Karpas-422 (cell line): Measurements from ENCODE around the gene RDH8. TPM values are rescaled to one million over a fixed set of nuclear protein-coding genes. Genes with fewer than 3 reads are reported as not detected.

Experiments
- DNase-seq: peaks from one replicate; pipeline ENCODE4 v3.0.0-alpha.2; 2015
- H2AFZ ChIP-seq: fragments of 200-600 bp; sonication (generic); 2 replicates; pipeline ENCODE4 v1.6.1; 2014; ENCODE audit warnings: antibody characterized with exemption, low read length, mixed read lengths
- H3K27ac ChIP-seq: fragments of 200-600 bp; sonication (generic); 2 replicates; pipeline ENCODE4 v1.5.1; 2014; ENCODE audit warnings: mild to moderate bottlenecking, low read length, moderate library complexity
- H3K27me3 ChIP-seq: fragments of 200-600 bp; sonication (generic); 2 replicates; pipeline ENCODE4 v1.6.1; 2014; ENCODE audit warnings: low read length, mixed read lengths
- H3K36me3 ChIP-seq: fragments of 200-600 bp; sonication (generic); 2 replicates; pipeline ENCODE4 v1.6.1; 2014; ENCODE audit warnings: low read length, mixed read lengths; ENCODE audit not compliant: insufficient read depth
- H3K4me1 ChIP-seq: fragments of 200-600 bp; sonication (generic); 2 replicates; pipeline ENCODE4 v1.6.1; 2014; ENCODE audit warnings: mild to moderate bottlenecking, low read length, mixed read lengths
- H3K4me2 ChIP-seq: fragments of 200-600 bp; sonication (generic); 2 replicates; pipeline ENCODE4 v1.6.1; 2014; ENCODE audit warnings: low read length, low read depth, mild to moderate bottlenecking; ENCODE audit not compliant: poor library complexity, severe bottlenecking
- H3K4me3 ChIP-seq: fragments of 200-600 bp; sonication (generic); 2 replicates; pipeline ENCODE4 v1.5.1; 2014; ENCODE audit warnings: mild to moderate bottlenecking, antibody characterized with exemption, low read length, mixed read lengths
- H3K79me2 ChIP-seq: fragments of 200-600 bp; sonication (generic); 2 replicates; pipeline ENCODE4 v1.6.1; 2014; ENCODE audit warnings: mild to moderate bottlenecking, low read length, mixed read lengths
- H3K9ac ChIP-seq: fragments of 200-600 bp; sonication (generic); 2 replicates; pipeline ENCODE4 v1.6.0; 2014; ENCODE audit warnings: low read length
- H3K9me2 ChIP-seq: fragments of 200-600 bp; sonication (generic), shearing (Covaris generic); replicated peaks from 2 replicates; pipeline ENCODE4 v1.6.0; 2014; ENCODE audit warnings: mild to moderate bottlenecking, low read length, moderate library complexity; ENCODE audit not compliant: insufficient read depth
- H3K9me3 ChIP-seq: fragments of 300-700, 200-600 bp; sonication (generic); 2 replicates; pipeline ENCODE4 v1.6.1; 2014; ENCODE audit warnings: low read length, mixed read lengths
- H4K20me1 ChIP-seq: fragments of 200-600 bp; sonication (generic); 2 replicates; pipeline ENCODE4 v1.6.1; 2014; ENCODE audit warnings: mild to moderate bottlenecking, antibody characterized with exemption, low read length, low read depth; ENCODE audit not compliant: insufficient read depth
- total RNA-seq: library from RNA; depleted of rRNA; stranded (reverse); fragments of >200 nt; shearing (Covaris generic); gene quantifications from 2 replicates; pipeline ENCODE4 v1.2.3, GENCODE V29; 2014; ENCODE audit warnings: low replicate concordance

The RDH8 gene
- total RNA-seq, 1 experiment from 2014 or later = not detected

DNA sequence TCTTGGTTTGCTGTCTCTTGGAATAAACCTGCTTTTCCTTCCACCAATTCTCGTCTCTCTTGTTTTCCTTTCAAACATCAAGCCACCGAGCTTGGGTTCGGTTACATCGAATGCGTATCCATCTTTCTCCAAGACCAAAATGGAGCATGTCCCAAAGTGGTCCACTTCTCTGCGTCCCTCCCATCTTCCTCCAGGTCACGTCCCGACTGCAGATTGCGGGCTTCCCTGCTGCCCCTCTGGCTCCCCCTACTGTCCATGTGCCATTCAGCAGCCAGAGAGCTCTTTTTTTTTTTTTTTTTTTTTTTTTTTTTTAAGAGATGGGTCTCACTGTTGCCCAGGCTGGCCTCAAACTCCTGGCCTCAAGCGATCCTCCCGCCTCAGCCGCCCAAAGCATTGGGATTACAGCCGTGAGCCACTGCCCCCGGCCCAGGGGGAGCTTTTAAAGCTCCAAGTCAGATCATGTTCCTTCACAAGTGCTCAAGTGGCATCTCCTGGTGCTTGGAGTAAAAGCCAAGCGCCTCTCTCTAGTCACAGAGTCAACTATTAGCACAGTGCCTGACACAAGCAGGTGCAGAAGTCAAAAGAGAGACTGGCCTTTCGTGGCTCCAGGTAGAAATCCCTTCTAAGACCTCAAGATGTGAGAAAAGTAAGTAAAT, 13.0 kb upstream of the RDH8 start:
- no peaks in the 10 kb centered on the region for H3K79me2 ChIP-seq
- peak; percentile 89 for DNase-seq

DNA sequence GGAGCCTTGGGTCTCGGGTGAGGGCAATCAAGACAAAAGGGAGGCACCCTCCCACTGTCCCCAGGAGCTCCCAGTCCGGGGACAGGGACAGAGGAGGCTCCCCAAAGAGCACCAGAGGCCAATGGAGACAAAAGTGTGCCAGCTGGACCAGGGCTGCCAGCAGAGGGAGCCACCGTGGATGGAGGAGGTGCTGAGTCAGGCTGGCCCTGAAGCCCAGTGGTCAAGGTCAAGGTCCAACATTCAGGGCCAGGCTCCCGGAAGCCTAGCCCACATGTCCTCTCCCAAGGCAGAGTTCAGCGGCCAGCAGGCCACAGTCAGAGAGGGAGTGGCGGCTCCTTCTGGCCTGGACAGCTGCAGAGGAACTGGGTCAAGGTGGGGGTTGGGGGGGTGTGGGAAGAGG, 11.4 kb upstream of the RDH8 start:
- H3K27me3 ChIP-seq = no peaks in the 10 kb centered on the region
- no peak overlapping the region for H3K4me3 ChIP-seq
- no peaks in the 10 kb centered on the region for H3K9me3 ChIP-seq
- no peaks in the 10 kb centered on the region for H3K9me2 ChIP-seq
- H3K9ac ChIP-seq = no peak overlapping the region
- DNase-seq = peak; percentile 66
- H2AFZ ChIP-seq = no peak overlapping the region
- no peaks in the 10 kb centered on the region for H3K79me2 ChIP-seq
- H3K4me1 ChIP-seq = no peaks in the 10 kb centered on the region
- no peaks in the 10 kb centered on the region for H3K36me3 ChIP-seq
- no peak overlapping the region for H3K27ac ChIP-seq
- H3K4me2 ChIP-seq = no peak overlapping the region
- no peaks in the 10 kb centered on the region for H4K20me1 ChIP-seq

More for the DNA sequence above, 13.0 kb upstream of the RDH8 start:
- Histone ChIP-seq H3K9me3 (no peaks in the 10 kb centered on the region), H4K20me1 (no peaks in the 10 kb centered on the region), H3K4me3 (no peak overlapping the region), H2AFZ (no peak overlapping the region), H3K36me3 (no peaks in the 10 kb centered on the region), H3K4me2 (no peak overlapping the region), H3K9me2 (no peaks in the 10 kb centered on the region), H3K27me3 (no peaks in the 10 kb centered on the region), H3K27ac (no peak overlapping the region), H3K9ac (0 out of 2 replicates have a peak overlapping the region, but pooled peaks have one; percentile 9), H3K4me1 (no peaks in the 10 kb centered on the region)

DNA sequence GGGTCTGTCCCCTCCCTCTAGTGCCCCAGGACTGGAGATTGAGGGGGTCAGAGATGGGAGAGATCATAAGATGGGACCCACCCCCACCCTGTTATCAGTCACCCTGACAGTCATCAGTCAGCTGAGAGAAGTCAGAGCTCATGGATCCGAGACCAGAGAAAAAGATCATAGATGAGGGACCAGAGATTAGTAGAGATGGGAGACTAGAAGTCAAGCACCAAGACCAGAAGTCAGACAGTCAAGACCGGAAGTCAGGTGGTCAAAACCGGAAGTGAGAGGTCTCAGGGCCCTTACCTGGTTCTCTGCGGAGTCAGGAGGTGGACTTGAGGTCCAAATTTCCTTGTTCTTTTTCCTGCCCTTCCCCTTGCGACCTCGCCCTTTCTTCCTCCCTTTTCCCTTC, 10.0 kb upstream of the RDH8 start:
- Histone ChIP-seq H3K4me1 (peaks cover 3% of the 10 kb centered on the region), H3K9ac (no peak overlapping the region), H3K27me3 (no peaks in the 10 kb centered on the region), H4K20me1 (no peaks in the 10 kb centered on the region), H2AFZ (no peak overlapping the region), H3K4me3 (no peak overlapping the region), H3K36me3 (no peaks in the 10 kb centered on the region), H3K27ac (no peak overlapping the region), H3K9me3 (no peaks in the 10 kb centered on the region), H3K4me2 (no peak overlapping the region), H3K9me2 (no peaks in the 10 kb centered on the region), H3K79me2 (no peaks in the 10 kb centered on the region)
- no peak for DNase-seq

DNA sequence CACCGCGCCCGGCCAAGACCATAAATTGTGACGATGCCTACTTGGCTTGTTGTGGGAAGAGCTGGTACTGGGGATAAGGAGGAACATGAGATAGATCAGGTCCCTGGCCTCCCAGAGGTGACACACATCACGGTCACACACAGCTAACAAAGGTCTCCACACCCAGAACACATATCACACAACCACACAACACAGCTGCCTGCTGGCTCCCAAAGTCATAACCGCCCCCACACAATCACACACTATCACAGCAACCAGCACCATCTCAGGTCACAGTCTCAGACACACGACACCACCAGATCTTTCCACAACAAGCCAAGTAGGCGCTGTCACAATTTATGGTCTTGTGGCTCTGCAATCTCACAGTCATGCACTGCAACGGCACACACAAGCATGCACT, 8.7 kb upstream of the RDH8 start:
- Histone ChIP-seq H3K79me2 (no peaks in the 10 kb centered on the region), H3K36me3 (no peaks in the 10 kb centered on the region), H3K4me2 (no peak overlapping the region), H3K27ac (no peak overlapping the region), H3K4me1 (peaks cover 4% of the 10 kb centered on the region), H3K9me3 (no peaks in the 10 kb centered on the region), H3K9ac (no peak overlapping the region), H4K20me1 (no peaks in the 10 kb centered on the region), H3K4me3 (no peak overlapping the region), H3K27me3 (no peaks in the 10 kb centered on the region), H2AFZ (no peak overlapping the region), H3K9me2 (no peaks in the 10 kb centered on the region)
- no peak for DNase-seq

DNA sequence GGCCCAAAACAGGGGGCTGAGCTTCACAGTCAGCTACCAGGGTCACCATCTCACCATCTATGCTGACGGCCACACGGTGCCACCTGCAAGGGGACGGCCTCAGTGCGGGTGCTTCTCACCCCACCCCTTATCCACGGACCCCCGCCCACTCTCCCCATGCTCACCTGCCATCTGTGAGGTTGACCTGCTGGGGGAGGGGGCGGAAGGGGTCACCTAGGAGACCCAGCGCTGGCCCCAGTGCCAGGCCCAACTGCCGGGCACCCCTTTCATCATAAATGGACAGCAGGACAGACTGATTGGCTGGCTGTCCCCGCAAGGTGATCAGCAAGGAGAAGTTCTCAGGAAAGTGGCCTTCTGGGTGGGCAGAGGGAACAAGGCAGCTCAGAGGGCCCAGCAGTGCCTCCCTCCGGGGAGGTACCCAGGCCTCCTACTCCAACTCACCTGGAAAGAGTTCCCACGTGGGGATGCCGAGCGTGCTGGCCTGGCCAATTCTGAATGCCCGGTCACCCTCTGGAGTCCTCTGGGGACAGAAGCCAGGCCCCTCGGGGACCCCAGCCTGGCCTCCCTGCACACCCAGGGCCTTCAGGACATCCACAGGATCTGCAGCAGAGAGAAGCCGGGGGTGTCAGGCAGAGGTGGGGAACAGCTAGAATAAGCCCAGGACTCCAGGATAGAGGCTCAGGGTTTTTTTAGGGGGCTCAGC, 7.5 kb upstream of the RDH8 start:
- H3K4me3 ChIP-seq = no peak overlapping the region
- H3K79me2 ChIP-seq = no peaks in the 10 kb centered on the region
- no peak overlapping the region for H2AFZ ChIP-seq
- H3K9me2 ChIP-seq = no peaks in the 10 kb centered on the region
- no peak overlapping the region for H3K27ac ChIP-seq
- no peaks in the 10 kb centered on the region for H3K36me3 ChIP-seq
- DNase-seq = no peak
- H3K9ac ChIP-seq = no peak overlapping the region
- no peaks in the 10 kb centered on the region for H3K27me3 ChIP-seq
- no peaks in the 10 kb centered on the region for H3K9me3 ChIP-seq
- no peak overlapping the region for H3K4me2 ChIP-seq
- no peaks in the 10 kb centered on the region for H4K20me1 ChIP-seq
- H3K4me1 ChIP-seq = peaks cover 4% of the 10 kb centered on the region

DNA sequence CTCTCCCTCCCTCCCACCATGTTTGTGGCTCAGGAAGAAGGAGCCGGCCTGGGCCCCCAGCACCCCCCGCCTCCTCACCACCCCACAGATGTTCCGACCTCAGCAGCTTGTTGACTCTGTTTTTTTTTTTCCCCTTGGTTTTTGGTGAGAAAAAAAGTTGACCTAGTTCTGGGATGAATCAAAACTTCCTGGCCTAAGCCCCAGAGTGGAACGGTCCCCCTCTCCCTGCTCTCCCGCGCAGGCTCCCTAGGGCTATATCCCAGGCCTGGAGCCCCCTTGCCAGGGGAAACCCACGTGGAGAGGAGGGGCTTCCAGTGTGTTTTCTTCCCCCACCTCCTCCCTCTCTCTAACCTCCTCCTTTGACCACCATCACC, 7.0 kb upstream of the RDH8 start:
- DNase-seq = no peak
- Histone ChIP-seq H3K9me2 (no peaks in the 10 kb centered on the region), H2AFZ (no peak overlapping the region), H3K79me2 (no peaks in the 10 kb centered on the region), H3K27me3 (no peaks in the 10 kb centered on the region), H3K4me1 (peaks cover 4% of the 10 kb centered on the region), H4K20me1 (no peaks in the 10 kb centered on the region), H3K4me2 (no peak overlapping the region), H3K9ac (no peak overlapping the region), H3K36me3 (no peaks in the 10 kb centered on the region), H3K4me3 (no peak overlapping the region), H3K27ac (no peak overlapping the region), H3K9me3 (no peaks in the 10 kb centered on the region)

DNA sequence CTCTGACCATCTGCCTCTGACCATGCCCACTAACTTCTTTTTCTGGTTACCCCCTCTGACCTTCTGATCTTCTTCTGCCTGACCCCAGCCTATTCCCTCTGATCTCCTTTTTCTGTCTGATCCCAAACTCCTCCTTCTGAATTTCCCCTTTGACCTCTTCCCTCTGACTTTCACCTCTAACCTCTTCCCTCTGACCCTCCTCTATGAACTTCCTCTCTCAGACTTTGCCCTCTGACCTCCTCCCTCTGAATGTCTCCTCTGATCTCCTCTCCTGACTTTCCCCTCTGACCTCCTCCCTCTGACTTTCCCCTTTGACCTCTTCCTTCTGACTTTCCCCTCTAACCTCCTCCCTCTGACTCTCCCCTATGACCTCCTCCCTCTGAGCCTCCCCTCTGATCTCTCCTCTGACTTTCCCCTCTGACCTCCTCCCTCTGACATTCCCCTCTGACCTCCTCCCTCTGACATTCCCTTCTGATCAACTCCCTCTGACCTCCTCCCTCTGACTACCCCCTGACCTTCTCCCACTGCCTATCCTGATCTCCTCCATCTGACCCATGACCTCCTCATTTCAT, 6.4 kb upstream of the RDH8 start:
- DNase-seq = no peak
- no peaks in the 10 kb centered on the region for H3K9me2 ChIP-seq
- no peaks in the 10 kb centered on the region for H3K79me2 ChIP-seq
- H3K4me1 ChIP-seq = peaks cover 4% of the 10 kb centered on the region
- H2AFZ ChIP-seq = no peak overlapping the region
- no peak overlapping the region for H3K27ac ChIP-seq
- no peaks in the 10 kb centered on the region for H3K9me3 ChIP-seq
- H3K9ac ChIP-seq = no peak overlapping the region
- no peaks in the 10 kb centered on the region for H4K20me1 ChIP-seq
- H3K4me3 ChIP-seq = no peak overlapping the region
- H3K4me2 ChIP-seq = no peak overlapping the region
- H3K27me3 ChIP-seq = no peaks in the 10 kb centered on the region
- no peaks in the 10 kb centered on the region for H3K36me3 ChIP-seq

DNA sequence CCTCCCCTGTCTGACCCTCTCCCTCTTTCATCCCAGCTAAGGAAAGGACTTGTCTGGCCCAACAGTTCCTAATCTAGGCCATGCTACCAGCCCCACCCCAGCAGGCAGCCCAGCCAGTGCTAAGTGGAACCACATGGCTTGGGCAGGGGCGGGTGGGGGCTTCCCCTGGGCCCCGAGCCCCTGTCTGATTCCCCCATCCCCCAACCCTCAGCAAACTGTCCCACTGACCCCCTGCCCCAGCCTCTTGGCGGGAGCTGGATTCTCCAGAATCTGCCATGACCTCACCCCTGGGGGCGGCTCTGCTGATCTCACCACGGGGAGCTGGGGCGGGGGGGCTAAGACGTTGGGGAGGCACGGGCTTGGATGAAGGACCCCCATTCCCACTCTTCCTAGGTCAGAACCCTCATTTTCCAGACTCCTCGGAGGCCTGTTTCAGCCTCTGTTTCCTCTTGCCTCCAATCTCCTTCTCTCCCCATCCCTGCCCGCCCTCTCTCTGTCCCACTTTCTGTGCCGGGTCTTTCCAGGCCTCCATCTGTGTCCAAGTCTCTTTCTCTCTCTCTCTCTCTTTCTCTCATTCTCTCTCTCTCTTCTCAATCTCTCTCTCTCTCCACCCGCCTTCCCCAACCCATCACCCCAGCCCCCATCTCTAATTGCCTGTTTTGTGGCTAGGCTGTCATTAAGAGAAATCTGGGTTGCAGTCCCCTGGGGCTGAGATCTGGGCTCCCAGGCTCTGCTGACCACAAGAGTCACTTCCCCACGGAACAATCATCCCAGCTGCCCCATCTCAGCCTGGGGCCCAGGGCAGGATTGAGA, 5.7 kb upstream of the RDH8 start:
- no peak overlapping the region for H2AFZ ChIP-seq
- H3K36me3 ChIP-seq = no peaks in the 10 kb centered on the region
- H3K9me2 ChIP-seq = no peaks in the 10 kb centered on the region
- H3K4me1 ChIP-seq = peaks cover 4% of the 10 kb centered on the region
- no peaks in the 10 kb centered on the region for H3K9me3 ChIP-seq
- no peak for DNase-seq
- H3K4me3 ChIP-seq = no peak overlapping the region
- no peaks in the 10 kb centered on the region for H4K20me1 ChIP-seq
- H3K27ac ChIP-seq = no peak overlapping the region
- H3K9ac ChIP-seq = no peak overlapping the region
- H3K27me3 ChIP-seq = no peaks in the 10 kb centered on the region
- no peak overlapping the region for H3K4me2 ChIP-seq
- H3K79me2 ChIP-seq = no peaks in the 10 kb centered on the region
